IPS DF 19.7 (cell line): Measurements from ENCODE around the gene OR6J1.
"Not testable (repeated sequence)": the region's sequence is repeated elsewhere in the genome, so short reads cannot be mapped to it uniquely, and the experiment has no call there.

Experiments used
- DNase-seq: peaks from one replicate; pipeline ENCODE4 v3.0.0-alpha.2; 2013; ENCODE audit warnings: low read depth, low spot score

The OR6J1 gene

GRCh38 chr14:22650960-22651521, 6.9 kb upstream of the OR6J1 start:
- no peak for DNase-seq

GRCh38 chr14:22650046-22650739, 6.0 kb upstream of the OR6J1 start:
- no peak for DNase-seq

- DNase-seq = no peak
Observed at GRCh38 chr14:22648506-22648905, 4.4 kb upstream of the OR6J1 start.

- no peak for DNase-seq
Observed at GRCh38 chr14:22646570-22647254, 2.6 kb upstream of the OR6J1 start.

- no peak for DNase-seq
Observed at GRCh38 chr14:22641846-22642245, 2.3 kb downstream of the OR6J1 start.

GRCh38 chr14:22640192-22640591, 4.0 kb downstream of the OR6J1 start:
- DNase-seq = no peak

- not testable (repeated sequence) for DNase-seq
Observed at GRCh38 chr14:22635980-22636379, 8.2 kb downstream of the OR6J1 start.

- DNase-seq = no peak
Observed at GRCh38 chr14:22634233-22634900, 9.8 kb downstream of the OR6J1 start.

- no peak for DNase-seq
Observed at GRCh38 chr14:22630486-22630885, 13.7 kb downstream of the OR6J1 start.

- DNase-seq = no peak
Observed at GRCh38 chr14:22630066-22630465, 14.1 kb downstream of the OR6J1 start.

- DNase-seq = no peak
Observed at GRCh38 chr14:22629361-22629760, 14.8 kb downstream of the OR6J1 start.

- no peak for DNase-seq
Observed at GRCh38 chr14:22627506-22628263, 16.5 kb downstream of the OR6J1 start.

GRCh38 chr14:22626590-22626989, 17.6 kb downstream of the OR6J1 start:
- no peak for DNase-seq

- no peak for DNase-seq
Observed at GRCh38 chr14:22623047-22623446, 21.1 kb downstream of the OR6J1 start.

GRCh38 chr14:22622255-22622654, 21.9 kb downstream of the OR6J1 start:
- no peak for DNase-seq

- not testable (repeated sequence) for DNase-seq
Observed at GRCh38 chr14:22615765-22616164, 28.4 kb downstream of the OR6J1 start.

- DNase-seq = no peak
Observed at GRCh38 chr14:22614240-22614799, 29.8 kb downstream of the OR6J1 start.

- DNase-seq = no peak
Observed at GRCh38 chr14:22613736-22614239, 30.4 kb downstream of the OR6J1 start.

- no peak for DNase-seq
Observed at GRCh38 chr14:22613106-22613695, 31.0 kb downstream of the OR6J1 start.

GRCh38 chr14:22610931-22611330, 33.2 kb downstream of the OR6J1 start:
- no peak for DNase-seq

GRCh38 chr14:22607291-22607690, 36.9 kb downstream of the OR6J1 start:
- no peak for DNase-seq
